ENCODE measurements around the gene POPDC2.

POPDC2 gene

GRCh38 chr3:119669906-119670570, 9.6 kb upstream of the POPDC2 start:
- DNase-seq (ENCODE audit: low read depth, low spot score): no peak

DNA sequence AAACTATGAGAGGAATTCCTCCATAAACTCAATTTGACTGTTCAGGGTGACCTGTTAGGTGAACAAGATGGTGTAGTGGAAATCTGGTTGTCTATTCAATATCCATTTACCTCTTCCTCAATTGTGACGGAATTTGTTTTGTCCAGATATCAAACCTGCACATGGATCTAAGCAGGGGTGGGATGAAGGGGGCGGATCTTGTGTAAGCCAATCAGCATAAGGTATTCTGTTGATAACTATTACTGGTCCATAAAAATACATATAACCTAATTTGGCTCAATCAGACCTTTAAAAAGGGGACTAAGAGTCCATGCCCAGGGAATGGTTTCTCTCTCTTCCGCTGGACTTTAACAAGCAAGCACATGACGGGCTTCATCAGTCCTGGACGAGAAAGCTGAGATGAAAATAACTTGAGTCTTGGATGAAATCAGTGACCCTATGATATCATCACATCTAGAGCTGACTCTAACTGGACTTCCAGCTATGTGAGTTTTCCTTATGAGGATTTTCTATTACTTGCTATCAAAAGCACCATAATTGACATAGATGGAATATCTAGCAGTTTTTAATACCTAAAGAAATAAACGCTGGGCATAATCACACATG, 5.7 kb upstream of the POPDC2 start:
- no peak for DNase-seq (ENCODE audit: low read depth, low spot score)

DNA sequence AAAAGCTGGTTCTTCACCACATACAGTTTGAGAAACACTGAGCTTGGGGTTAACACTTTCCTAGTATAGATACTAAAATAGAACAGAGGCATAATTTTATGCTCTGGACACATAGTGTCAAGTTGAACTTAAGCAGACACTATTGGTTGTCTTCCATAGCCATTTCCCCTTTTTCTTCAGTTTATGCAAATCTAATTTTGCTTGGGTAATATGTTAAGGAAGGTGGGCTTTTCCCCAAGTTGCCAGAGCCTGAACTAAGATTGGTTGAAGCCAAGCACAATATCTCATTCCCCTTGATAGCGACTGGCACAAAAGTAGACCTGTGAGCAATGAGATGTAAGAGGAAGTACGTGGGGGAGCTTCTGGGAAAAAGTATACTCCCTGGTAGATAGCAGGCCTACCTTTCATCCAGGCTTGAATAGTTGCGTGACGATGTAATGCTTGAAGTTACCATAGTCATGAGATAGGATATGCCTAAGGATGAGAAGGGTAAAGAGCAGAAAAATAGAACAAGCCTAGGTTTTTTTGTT, 4.5 kb upstream of the POPDC2 start:
- no peak for DNase-seq (ENCODE audit: low read depth, low spot score)

GRCh38 chr3:119664370-119664769, 4.0 kb upstream of the POPDC2 start:
- DNase-seq (ENCODE audit: low read depth, low spot score): no peak

GRCh38 chr3:119663885-119664284, 3.5 kb upstream of the POPDC2 start:
- no peak for DNase-seq (ENCODE audit: low read depth, low spot score)

DNA sequence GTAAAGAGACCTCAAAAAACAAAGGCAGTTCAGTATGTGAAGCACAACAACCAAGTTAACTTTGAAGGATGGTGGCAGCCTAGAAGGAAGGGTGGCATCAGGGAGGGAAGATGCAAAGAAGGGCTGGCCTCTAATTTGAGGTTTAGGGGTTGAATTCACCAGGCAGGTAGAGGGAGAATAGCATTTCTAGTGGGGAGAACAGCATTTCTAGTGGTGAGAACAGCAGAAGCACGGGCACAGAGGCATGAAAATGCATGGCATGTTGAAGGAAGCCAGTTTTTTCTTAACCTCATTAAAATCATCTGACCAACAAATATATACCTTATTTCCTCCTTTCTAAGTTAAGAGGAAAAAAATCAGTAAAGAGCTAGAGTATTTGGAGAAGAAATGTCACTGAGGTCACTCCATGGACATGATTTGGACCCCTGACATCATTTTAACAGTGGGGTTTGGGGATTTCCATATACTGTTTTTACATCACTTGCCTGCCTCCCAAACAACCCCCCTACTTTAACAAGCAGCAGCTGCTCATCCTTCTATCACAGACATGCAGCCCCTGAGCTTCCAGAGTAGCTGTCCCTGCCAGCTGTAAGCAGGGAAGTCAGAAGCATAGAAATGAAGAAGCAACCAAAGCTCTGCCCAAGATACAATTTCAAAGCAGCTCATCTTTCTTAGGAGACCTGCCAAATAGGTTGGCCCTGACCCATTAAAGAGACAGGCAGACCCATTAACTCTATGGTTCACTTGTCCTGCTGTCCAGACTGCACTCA, 2.4 kb upstream of the POPDC2 start:
- no peak for DNase-seq (ENCODE audit: low read depth, low spot score)

- no peak for DNase-seq (ENCODE audit: low read depth, low spot score)
Observed at GRCh38 chr3:119659606-119660291, 640 bp downstream of the POPDC2 start.

- DNase-seq (ENCODE audit: low read depth, low spot score): no peak
Observed at GRCh38 chr3:119658994-119659393, 1.4 kb downstream of the POPDC2 start.

DNA sequence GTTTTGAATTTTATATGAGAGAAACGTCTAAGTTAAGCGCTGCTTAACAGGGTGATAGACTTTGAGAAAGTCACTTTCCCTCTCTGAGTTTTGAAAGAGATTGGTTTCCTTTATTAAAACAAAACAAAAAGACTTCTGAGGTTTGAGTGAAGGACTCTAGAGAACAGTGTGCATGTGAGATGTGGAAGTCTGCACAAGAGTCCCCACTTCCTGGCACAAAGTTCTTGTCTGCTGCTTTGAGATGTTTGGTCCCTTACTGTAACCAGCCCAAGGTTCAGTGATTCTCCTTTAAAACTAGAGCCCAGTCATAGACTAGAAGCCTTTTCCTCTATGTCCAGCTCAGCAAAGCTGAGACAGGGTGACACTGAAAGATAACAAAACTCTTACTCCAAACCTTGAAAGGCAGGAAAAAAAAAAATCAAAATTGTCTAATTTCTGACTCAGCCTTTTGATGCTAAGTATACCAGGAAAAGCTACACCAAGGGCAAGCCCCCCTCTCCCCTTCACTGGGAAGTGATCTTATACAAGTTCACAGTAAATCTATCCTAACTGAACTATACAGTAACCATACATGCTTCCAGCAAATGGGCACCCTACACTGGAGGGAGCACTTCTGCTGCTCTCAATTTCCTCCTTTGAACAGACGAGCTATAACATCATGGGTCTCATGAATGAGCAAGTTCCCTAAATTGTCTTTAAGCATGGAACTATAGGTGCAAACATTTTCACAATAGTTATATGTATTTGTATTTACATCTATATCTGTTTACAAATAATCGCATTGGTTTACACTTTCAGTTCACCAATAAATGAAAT, 2.3 kb downstream of the POPDC2 start:
- DNase-seq (ENCODE audit: low read depth, low spot score): no peak

DNA sequence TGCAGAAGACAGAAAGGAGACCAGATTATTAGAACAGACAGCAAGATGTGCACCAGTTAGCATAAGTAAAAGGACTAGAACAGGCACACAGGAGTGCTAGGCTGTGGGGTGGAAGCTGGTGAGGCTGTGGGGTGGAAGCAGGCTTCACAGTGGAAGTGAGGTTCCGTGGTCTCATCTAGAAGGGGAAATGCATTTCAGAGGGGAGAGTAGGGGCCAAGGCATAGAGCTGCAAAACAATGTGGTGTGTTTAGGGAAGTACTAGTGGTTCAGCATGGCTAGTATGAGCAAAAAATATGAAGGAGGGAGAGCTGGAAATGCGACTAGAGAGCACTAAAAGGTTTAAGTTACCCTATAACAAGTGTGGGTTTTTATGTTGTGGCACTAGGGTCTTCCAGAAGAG, 6.5 kb downstream of the POPDC2 start:
- DNase-seq (ENCODE audit: low read depth, low spot score): no peak

- DNase-seq (ENCODE audit: low read depth, low spot score): no peak
Observed at GRCh38 chr3:119652306-119653033, 7.9 kb downstream of the POPDC2 start.

- no peak for DNase-seq (ENCODE audit: low read depth, low spot score)
Observed at GRCh38 chr3:119649761-119650160, 10.6 kb downstream of the POPDC2 start.

- DNase-seq (ENCODE audit: low read depth, low spot score): no peak
Observed at GRCh38 chr3:119647843-119648575, 12.4 kb downstream of the POPDC2 start.

DNA sequence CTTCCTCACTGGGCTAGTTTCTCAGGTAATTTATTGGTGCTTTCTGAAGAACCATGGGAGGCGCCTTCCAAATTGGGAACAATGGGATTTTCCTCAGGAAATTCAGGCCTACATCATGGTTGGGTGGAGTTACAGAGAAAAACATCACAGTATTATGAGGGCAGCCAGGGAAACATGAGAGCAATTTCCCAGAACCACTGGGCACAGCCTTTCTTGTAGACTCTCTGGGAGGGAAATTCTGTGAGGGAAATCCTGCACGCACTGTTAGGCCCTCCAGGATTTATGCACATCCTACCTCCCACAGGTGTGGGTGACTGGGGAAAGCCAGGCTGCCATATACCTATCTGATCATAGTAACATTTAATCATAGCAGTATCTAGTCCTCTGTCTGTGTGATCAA, 13.2 kb downstream of the POPDC2 start:
- DNase-seq (ENCODE audit: low read depth, low spot score): no peak

- no peak for DNase-seq (ENCODE audit: low read depth, low spot score)
Observed at GRCh38 chr3:119645813-119646212, 14.6 kb downstream of the POPDC2 start.

- DNase-seq (ENCODE audit: low read depth, low spot score): no peak
Observed at GRCh38 chr3:119644481-119644880, 15.9 kb downstream of the POPDC2 start.

GRCh38 chr3:119643528-119643927, 16.9 kb downstream of the POPDC2 start:
- no peak for DNase-seq (ENCODE audit: low read depth, low spot score)

GRCh38 chr3:119642746-119643473, 17.5 kb downstream of the POPDC2 start:
- DNase-seq (ENCODE audit: low read depth, low spot score): no peak

DNA sequence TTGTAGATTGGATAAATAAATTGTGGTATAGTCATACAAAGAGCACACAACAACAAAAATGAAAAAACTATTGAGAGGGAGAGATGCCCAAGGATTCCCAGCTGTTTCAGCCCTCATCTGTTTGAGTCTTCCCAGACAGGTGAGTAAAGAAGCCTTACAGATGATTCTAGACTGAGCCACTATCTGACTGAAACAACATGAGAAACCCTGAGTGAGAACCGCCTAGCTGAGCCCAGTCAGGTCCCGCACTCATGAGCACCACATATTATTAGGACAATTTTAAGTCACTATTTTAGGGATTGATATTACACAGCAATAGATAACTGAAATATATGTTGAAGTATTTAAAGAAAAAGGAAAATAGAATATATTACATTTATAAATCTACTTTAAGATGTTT, 19.0 kb downstream of the POPDC2 start:
- no peak for DNase-seq (ENCODE audit: low read depth, low spot score)
